Stimulated activated CD4-positive, alpha-beta T cell treated with anti-CD3 and anti-CD28 coated beads, Interleukin-12 subunit alpha, Interleukin-12 subunit beta, amount 100 ng/mL, for 24 hours (primary cell): ENCODE measurements around the gene CACNG3.
"Not testable (repeated sequence)": the region's sequence is repeated elsewhere in the genome, so short reads cannot be mapped to it uniquely, and the experiment has no call there.

Source experiments
- DNase-seq, 2 experiments: peaks; one replicate each; pipeline ENCODE4 v3.0.0-alpha.2; 2020; ENCODE audit warnings: low read depth in 2 of 2

Gene CACNG3

GRCh38 chr16:24255456-24256371 is at the start of gene CACNG3:
Gene CACNG3, plus strand, starts transcription at chr16:24256335. Its CDS starts 420 bp downstream, at chr16:24256755.
- DNase-seq = peak; percentile 12 to 44

DNA sequence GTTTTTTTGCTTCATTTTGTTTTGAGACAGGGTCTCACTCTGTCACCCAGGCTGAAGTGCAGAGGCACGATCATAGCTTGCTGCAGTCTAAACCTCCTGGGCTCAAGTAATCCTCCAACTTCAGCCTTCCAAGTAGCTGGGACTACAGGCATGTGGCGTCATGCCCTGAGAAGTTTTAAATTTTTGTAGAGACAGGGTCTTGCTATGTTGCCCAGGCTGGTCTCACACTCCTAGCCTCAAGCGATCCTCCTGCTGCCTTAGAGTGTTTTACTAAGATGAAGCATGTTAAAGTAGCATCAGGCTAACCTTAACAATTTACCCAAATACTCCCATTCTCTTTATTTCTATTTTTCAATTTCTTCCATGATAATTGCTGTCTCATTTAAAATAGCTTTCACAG is 49.2 kb upstream of the CACNG3 start:
- no peak for DNase-seq

DNA sequence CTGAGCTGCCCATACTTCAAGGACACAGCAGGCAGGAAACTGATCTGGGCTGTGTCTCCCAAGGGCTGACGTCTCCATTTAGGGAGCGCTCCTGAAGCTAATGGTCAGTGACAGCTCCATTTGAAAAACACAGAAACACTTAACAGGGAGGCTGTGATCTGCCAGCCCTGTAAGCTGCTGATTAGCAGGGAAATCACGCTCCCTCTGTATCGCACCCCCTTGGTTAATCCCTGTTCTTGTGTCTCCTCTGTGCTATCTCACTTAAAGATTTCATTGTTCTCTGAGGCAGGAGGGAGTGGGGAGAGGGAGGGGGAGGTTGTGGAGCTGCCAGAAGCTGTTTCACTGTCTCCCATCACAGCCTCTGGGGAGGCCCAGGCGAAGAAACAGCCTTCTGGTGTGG is 47.4 kb upstream of the CACNG3 start:
- no peak for DNase-seq

DNA sequence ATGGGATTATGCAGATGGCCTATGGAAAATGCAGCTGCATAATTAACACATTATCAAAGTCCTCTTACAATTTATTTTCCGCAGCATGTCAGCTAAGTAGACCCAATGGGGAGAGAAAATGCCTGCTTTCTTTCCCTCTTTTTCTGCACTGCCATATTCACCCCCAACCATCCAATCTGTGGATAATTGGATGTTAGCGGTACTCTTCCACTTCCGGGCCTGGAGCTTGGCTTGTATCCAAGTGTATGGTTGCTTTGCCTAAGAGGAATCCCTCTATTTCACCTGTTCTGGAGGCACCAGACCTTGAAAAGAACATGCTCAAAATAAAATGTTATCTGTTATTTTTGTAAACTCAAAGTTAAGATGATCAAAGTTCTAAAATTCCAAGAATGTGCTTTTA is 41.1 kb upstream of the CACNG3 start:
- no peak for DNase-seq

GRCh38 chr16:24216961-24217360 is 39.2 kb upstream of the CACNG3 start:
- no peak for DNase-seq

- DNase-seq = no peak
Measured at GRCh38 chr16:24217461-24217860, 38.7 kb upstream of the CACNG3 start.

DNA sequence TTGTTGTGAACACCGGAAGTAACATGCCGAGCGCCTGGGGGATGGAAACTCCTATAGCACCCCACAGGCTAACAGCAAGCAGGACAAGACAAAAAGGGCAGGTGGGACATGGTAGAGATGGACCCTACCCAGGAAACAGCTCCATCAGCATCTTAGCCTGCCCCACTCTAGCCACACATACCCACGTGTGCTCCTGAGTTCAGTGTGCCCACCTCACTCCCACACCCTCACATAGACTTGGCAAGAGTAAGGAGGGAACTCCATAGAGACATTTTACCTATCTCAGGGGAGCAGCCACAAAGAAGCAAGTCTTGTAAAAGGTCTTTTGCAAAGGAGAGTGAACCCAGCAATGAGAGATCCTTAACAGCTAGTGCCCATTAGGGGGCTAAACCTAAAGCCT is 37.8 kb upstream of the CACNG3 start:
- no peak for DNase-seq

- no peak for DNase-seq
Measured at GRCh38 chr16:24221219-24221618, 34.9 kb upstream of the CACNG3 start.

GRCh38 chr16:24228514-24228913 is 27.6 kb upstream of the CACNG3 start:
- no peak for DNase-seq

GRCh38 chr16:24232936-24233335 is 23.2 kb upstream of the CACNG3 start:
- DNase-seq = no peak

DNA sequence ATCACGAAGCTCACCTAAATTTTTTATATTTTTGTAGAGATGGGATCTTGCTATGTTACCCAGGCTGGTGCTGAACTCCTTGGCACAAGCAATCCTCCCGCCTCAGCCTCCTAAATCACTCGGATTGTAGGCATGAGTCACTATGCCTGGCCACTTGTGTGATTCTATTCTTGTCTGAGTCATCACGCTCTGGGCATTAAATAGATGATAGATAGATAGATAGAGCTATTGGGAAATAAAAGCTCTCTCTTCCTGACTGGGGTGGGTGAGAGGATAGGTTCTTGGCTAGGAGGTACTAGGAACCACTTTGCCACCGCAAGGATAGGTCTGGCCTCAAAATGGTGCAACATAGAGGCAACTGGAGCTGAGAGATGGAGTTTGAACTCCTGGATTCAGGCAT is 21.4 kb upstream of the CACNG3 start:
- no peak for DNase-seq

GRCh38 chr16:24235806-24236205 is 20.3 kb upstream of the CACNG3 start:
- no peak for DNase-seq

GRCh38 chr16:24238846-24239245 is 17.3 kb upstream of the CACNG3 start:
- DNase-seq = not testable (repeated sequence)

GRCh38 chr16:24246911-24247607 is 9.1 kb upstream of the CACNG3 start:
- no peak for DNase-seq

- DNase-seq = peak in 1 of 2 experiments; percentile 8
Measured at GRCh38 chr16:24253192-24253591, 2.9 kb upstream of the CACNG3 start.

DNA sequence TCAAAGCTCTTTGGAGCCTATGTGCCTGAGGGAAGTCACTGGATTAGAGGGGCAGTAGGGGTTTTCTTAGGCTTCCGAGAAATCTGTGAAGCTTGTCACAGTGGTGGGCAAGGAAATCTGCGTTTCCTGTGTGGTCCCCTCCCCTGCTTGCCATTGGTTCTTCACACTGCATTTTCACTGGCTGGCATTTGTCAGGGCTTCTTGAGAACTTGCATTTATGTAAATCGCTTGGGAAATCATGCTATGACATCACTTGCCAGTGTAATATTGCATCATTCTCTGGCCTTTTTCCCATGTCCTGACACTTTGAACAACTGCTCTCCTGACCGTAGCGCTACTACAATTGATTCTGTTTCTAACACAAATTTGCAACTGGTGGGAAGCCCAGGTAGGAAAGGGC is 1.8 kb downstream of the CACNG3 start:
- no peak for DNase-seq

DNA sequence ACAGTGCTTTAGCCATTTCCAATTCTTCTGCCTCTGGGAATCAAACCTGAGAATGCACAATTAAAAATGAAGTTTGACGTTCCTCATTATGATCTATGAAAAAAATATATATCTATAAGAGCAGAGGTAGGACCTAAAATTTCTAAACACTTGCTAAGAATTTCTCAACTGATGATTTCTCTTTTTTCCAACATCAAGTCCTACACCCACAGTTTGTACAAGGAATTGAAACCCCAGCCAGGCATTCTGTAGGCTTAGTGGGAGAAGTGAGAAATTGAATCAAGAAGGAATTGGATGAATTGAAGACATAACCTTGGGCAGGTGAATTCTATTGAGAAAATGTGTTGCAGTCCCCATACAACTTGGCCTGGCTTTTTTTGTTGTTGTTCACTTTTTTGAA is 2.7 kb downstream of the CACNG3 start:
- no peak for DNase-seq

- no peak for DNase-seq
Measured at GRCh38 chr16:24262816-24263215, 6.7 kb downstream of the CACNG3 start.

DNA sequence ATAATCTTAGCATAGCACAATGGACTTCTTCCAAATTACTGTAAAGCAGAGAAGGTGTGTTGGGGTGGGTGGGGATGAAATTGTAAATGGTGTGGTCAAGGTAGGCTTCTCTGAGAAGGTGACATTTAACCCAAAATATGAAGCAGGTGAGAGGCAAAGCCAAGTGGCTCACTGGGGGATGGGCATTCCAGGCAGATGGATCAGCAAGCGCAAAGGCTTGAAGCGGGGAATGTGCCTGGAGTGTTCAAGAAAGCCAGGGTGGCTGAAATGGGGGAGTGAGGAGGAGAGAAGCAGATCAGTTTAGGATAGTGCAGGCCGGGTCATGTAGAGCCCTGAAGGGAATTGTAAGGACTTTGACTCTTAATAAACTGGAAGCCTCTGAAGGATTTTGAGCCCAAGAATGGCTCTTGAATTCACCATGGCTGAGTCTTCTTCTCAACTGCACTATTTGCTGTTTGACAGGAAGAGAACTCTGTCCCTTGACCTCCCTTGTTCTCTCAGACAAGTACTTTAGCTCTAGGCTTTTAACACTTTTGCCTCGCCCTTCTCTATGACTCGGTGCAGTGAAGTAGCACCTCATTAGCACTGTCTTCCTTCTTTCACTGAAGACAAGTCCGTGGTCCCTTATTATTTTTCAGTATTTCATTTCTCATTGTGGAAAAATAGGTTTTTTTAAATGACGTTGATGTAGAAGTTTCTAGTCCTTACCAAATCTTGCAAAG is 14.7 kb downstream of the CACNG3 start:
- no peak for DNase-seq

DNA sequence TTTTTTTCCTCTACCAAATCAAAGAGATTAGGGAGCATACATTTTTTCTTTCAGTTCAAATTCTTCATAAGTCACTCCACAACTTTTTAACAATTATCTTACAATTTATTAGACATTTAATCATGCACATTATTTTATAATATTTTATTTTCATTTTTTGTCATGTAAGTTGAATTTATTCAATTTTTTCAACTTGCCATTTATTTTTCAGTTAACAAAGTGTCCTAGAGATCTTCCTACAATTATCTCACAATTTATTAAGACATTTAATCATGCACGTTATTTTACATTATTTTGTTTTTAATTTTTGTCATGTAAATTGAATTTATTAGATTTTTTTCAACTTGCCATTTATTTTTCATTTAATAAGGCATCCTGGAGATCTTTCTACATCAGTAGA is 16.2 kb downstream of the CACNG3 start:
- no peak for DNase-seq

GRCh38 chr16:24273508-24274182 is 17.5 kb downstream of the CACNG3 start:
- no peak for DNase-seq

- no peak for DNase-seq
Measured at GRCh38 chr16:24275413-24275812, 19.3 kb downstream of the CACNG3 start.
